ENCODE data around the gene KHDC4. TPM values are rescaled to one million over a fixed set of nuclear protein-coding genes. Genes with fewer than 3 reads are reported as not detected.

The KHDC4 gene
- polyA plus RNA-seq, 1 donor from 2014 or later, result 97.1 TPM

- TF ChIP-seq EP300 (conservative IDR thresholded peaks at IDR 0.05; ENCODE audit: poor library complexity, severe bottlenecking) (no peak), CTCF (IDR thresholded peaks at IDR 0.05; ENCODE audit: poor library complexity, severe bottlenecking) (no peak), EZH2 (IDR thresholded peaks at IDR 0.05; ENCODE audit: borderline replicate concordance, insufficient read depth, low read length, poor library complexity, severe bottlenecking) (no peak), SMC3 (conservative IDR thresholded peaks at IDR 0.05; ENCODE audit: poor library complexity) (no peak), MXI1 (conservative IDR thresholded peaks at IDR 0.05; ENCODE audit: poor library complexity, severe bottlenecking) (no peak), POLR2AphosphoS5 (IDR thresholded peaks at IDR 0.05) (no peak), RAD21 (conservative IDR thresholded peaks at IDR 0.05) (no peak), TAF1 (IDR thresholded peaks at IDR 0.05; ENCODE audit: low read depth) (no peak), REST (IDR thresholded peaks at IDR 0.05; ENCODE audit: borderline replicate concordance) (no peak)
- no peak overlapping the region for H3K4me3 ChIP-seq (ENCODE audit: low read length)
- no peak overlapping the region for H3K9ac ChIP-seq (ENCODE audit: low read length)
- no peaks in the 10 kb centered on the region for H3K27me3 ChIP-seq (ENCODE audit: insufficient read depth, low read depth, low read length)
- H3F3A ChIP-seq (ENCODE audit: insufficient read depth, low read length, poor library complexity, severe bottlenecking), result no peaks in the 10 kb centered on the region
- H3K79me2 ChIP-seq (replicated peaks; ENCODE audit: insufficient read depth, low read length), result no peaks in the 10 kb centered on the region
- no peak overlapping the region for H3K27ac ChIP-seq (ENCODE audit: low read length)
- no peaks in the 10 kb centered on the region for H4K20me1 ChIP-seq (ENCODE audit: insufficient read depth)
- no peak overlapping the region for H3K4me2 ChIP-seq (ENCODE audit: low read length)
- H3K9me3 ChIP-seq (ENCODE audit: low read length), result no peaks in the 10 kb centered on the region
- no peaks in the 10 kb centered on the region for H3K9me2 ChIP-seq (ENCODE audit: insufficient read depth, low read length)
- peaks cover 15% of the 10 kb centered on the region for H3K36me3 ChIP-seq (ENCODE audit: insufficient read depth, low read length)
- no peak overlapping the region for H2AFZ ChIP-seq (ENCODE audit: low read depth, low read length)
These were observed 18.3 kb upstream of the KHDC4 start for GRCh38 chr1:155952505-155952890.

GRCh38 chr1:155951753-155952504, 17.7 kb upstream of the KHDC4 start:
- H3K4me3 ChIP-seq (ENCODE audit: low read length), result no peak overlapping the region
- no peaks in the 10 kb centered on the region for H3K9me3 ChIP-seq (ENCODE audit: low read length)
- peaks cover 12% of the 10 kb centered on the region for H3K36me3 ChIP-seq (ENCODE audit: insufficient read depth, low read length)
- no peak overlapping the region for H3K27ac ChIP-seq (ENCODE audit: low read length)
- no peaks in the 10 kb centered on the region for H3K9me2 ChIP-seq (ENCODE audit: insufficient read depth, low read length)
- no peak for TF ChIP-seq REST (IDR thresholded peaks at IDR 0.05; ENCODE audit: borderline replicate concordance)
- no peak for TF ChIP-seq POLR2AphosphoS5 (IDR thresholded peaks at IDR 0.05)
- TF ChIP-seq TAF1 (IDR thresholded peaks at IDR 0.05; ENCODE audit: low read depth), result no peak
- no peak for TF ChIP-seq MXI1 (conservative IDR thresholded peaks at IDR 0.05; ENCODE audit: poor library complexity, severe bottlenecking)
- no peak for TF ChIP-seq EP300 (conservative IDR thresholded peaks at IDR 0.05; ENCODE audit: poor library complexity, severe bottlenecking)
- TF ChIP-seq RAD21 (conservative IDR thresholded peaks at IDR 0.05), result no peak
- TF ChIP-seq CTCF (IDR thresholded peaks at IDR 0.05; ENCODE audit: poor library complexity, severe bottlenecking), result no peak
- H3F3A ChIP-seq (ENCODE audit: insufficient read depth, low read length, poor library complexity, severe bottlenecking), result no peaks in the 10 kb centered on the region
- no peak overlapping the region for H3K4me2 ChIP-seq (ENCODE audit: low read length)
- H3K27me3 ChIP-seq (ENCODE audit: insufficient read depth, low read depth, low read length), result no peaks in the 10 kb centered on the region
- H3K79me2 ChIP-seq (replicated peaks; ENCODE audit: insufficient read depth, low read length), result no peaks in the 10 kb centered on the region
- no peak overlapping the region for H3K9ac ChIP-seq (ENCODE audit: low read length)
- H4K20me1 ChIP-seq (ENCODE audit: insufficient read depth), result no peaks in the 10 kb centered on the region
- no peak overlapping the region for H2AFZ ChIP-seq (ENCODE audit: low read depth, low read length)

Measured in neural cell (in vitro differentiated cells).